K562 (cell line): Measurements from ENCODE around the gene RAI1. TPM values are rescaled to one million over a fixed set of nuclear protein-coding genes. Genes with fewer than 3 reads are reported as not detected.

Experiments used
- ATAC-seq: fragments of 200-7000 bp; cut with Tn5 transposase; 3 replicates; pipeline ENCODE4 v1.9.1; 2020; ENCODE audit warnings: moderate library complexity
- BruUV-seq: library from RNA; stranded (reverse); fragments of 400-500 nt; replicated peaks from 2 replicates; lab custom pipeline; 2021; lab: Mats Ljungman, UMichigan
- CTCF ChIA-PET: fragments of 300-600 bp; formaldehyde crosslinking; extraction: SDS; loops from one replicate; lab custom pipeline; 2021; ENCODE audit warnings: low intra/inter-chr PET ratio; lab: Yijun Ruan, JAX
- POLR2A ChIA-PET: fragments of 300-600, 350-650 bp; sonication (Branson Sonifier 250); formaldehyde crosslinking; extraction: SDS; loops from one replicate; lab custom pipeline; 2021; ENCODE audit warnings: antibody characterized with exemption, inconsistent platforms; lab: Yijun Ruan, JAX
- DNase-seq, 4 experiments: peaks; one replicate each; pipeline versions ENCODE4 v3.0.0 to v3.0.0-alpha.2; 2011 to 2018; ENCODE audit warnings: low spot score in 3 of 4, mixed read lengths in 3 of 4; ENCODE audit errors: extremely low read depth in 1 of 4
- FAIRE-seq: peaks from 2 replicates; lab custom pipeline; 2011; peaks lifted over from hg19 to GRCh38; lab: Jason Lieb, UNC
- H2AFZ ChIP-seq: 2 replicates; pipeline ENCODE4 v1.6.0; 2011; ENCODE audit warnings: low read depth, low read length, control low read depth, inconsistent platforms
- H3K27ac ChIP-seq: fragments of 200-600 bp; 3 replicates; pipeline ENCODE4 v1.8.0; 2011; ENCODE audit warnings: low read depth, mild to moderate bottlenecking, control low read depth, inconsistent platforms, low read length, moderate library complexity, mixed read lengths; ENCODE audit errors: extremely low read depth
- H3K27me3 ChIP-seq, 2 experiments: fragments of 300-600 bp in 1 of 2; 2 replicates in 1 of 2; 3 replicates in 1 of 2; pipeline versions ENCODE4 v1.6.0 to v1.8.0; 2011; ENCODE audit warnings: inconsistent platforms in 2 of 2, low read length in 2 of 2, mild to moderate bottlenecking in 1 of 2, mixed read lengths in 1 of 2, moderate library complexity in 1 of 2; ENCODE audit not compliant: control insufficient read depth in 2 of 2, insufficient read depth in 2 of 2
- H3K36me3 ChIP-seq: fragments of 300-600 bp; 3 replicates; pipeline ENCODE4 v1.8.0; 2011; ENCODE audit warnings: mild to moderate bottlenecking, low read length, inconsistent platforms; ENCODE audit not compliant: control insufficient read depth, insufficient read depth
- H3K4me1 ChIP-seq, 2 experiments: fragments of 200-600 bp in 1 of 2; replicated peaks in 1 of 2; 2 replicates in 1 of 2; 3 replicates in 1 of 2; pipeline versions ENCODE4 v1.5.1 to v1.8.0; 2011; ENCODE audit warnings: inconsistent platforms in 2 of 2, low read length in 2 of 2, mild to moderate bottlenecking in 1 of 2, mixed read lengths in 1 of 2, moderate library complexity in 1 of 2; ENCODE audit not compliant: control insufficient read depth in 2 of 2, insufficient read depth in 2 of 2
- H3K4me2 ChIP-seq: 2 replicates; pipeline ENCODE4 v1.6.1; 2011; ENCODE audit warnings: low read length, control low read depth, inconsistent platforms, mixed read lengths; ENCODE audit not compliant: insufficient read depth
- H3K4me3 ChIP-seq: fragments of 200-600 bp; sonication (generic), shearing (Covaris generic); 2 replicates; pipeline ENCODE4 v1.5.1; 2016; ENCODE audit warnings: control low read depth, inconsistent platforms
- H3K79me2 ChIP-seq: fragments of 200-600 bp; 3 replicates; pipeline ENCODE4 v1.8.0; 2011; ENCODE audit warnings: low read length, inconsistent platforms; ENCODE audit not compliant: control insufficient read depth, insufficient read depth
- H3K9ac ChIP-seq, 2 experiments: 2 replicates each; pipeline versions ENCODE4 v1.6.0 to v1.6.1; 2011; ENCODE audit warnings: low read depth in 2 of 2, low read length in 2 of 2, control low read depth in 1 of 2, inconsistent platforms in 1 of 2, mild to moderate bottlenecking in 1 of 2, mixed read lengths in 1 of 2; ENCODE audit not compliant: insufficient read depth in 1 of 2
- H3K9me1 ChIP-seq: one replicate; pipeline ENCODE4 v1.6.0; 2011; ENCODE audit warnings: inconsistent platforms, mild to moderate bottlenecking, low read length, moderate library complexity; ENCODE audit not compliant: control insufficient read depth, insufficient read depth
- H3K9me3 ChIP-seq: replicated peaks from 2 replicates; pipeline ENCODE4 v1.5.1; 2011; ENCODE audit warnings: low read depth, low read length, inconsistent platforms; ENCODE audit not compliant: control insufficient read depth, insufficient read depth
- H4K20me1 ChIP-seq: replicated peaks from 2 replicates; pipeline ENCODE4 v1.6.1; 2011; ENCODE audit warnings: low read length, inconsistent platforms, mixed read lengths; ENCODE audit not compliant: control insufficient read depth, insufficient read depth
- ARNT ChIP-seq, 2 experiments: fragments of 450-650 bp; IDR thresholded peaks; 2 replicates each; pipeline ENCODE4 v1.6.1; 2016; ENCODE audit warnings: mild to moderate bottlenecking in 1 of 2
- PCBP2 ChIP-seq: fragments of 200-400 bp; formaldehyde crosslinking; IDR thresholded peaks from 2 replicates; pipeline ENCODE4 v1.6.1; 2018; ENCODE audit warnings: low read length, low read depth, mild to moderate bottlenecking, moderate library complexity; ENCODE audit not compliant: poor library complexity, severe bottlenecking
- YBX1 ChIP-seq: fragments of 450-650 bp; IDR thresholded peaks from 2 replicates; pipeline ENCODE4 v1.7.1; 2016; ENCODE audit warnings: mild to moderate bottlenecking
- ZNF124 ChIP-seq: sonication (generic); formaldehyde crosslinking; IDR thresholded peaks from 2 replicates; pipeline ENCODE4 v1.8.1; 2022; ENCODE audit warnings: missing genetic modification reagents
- WGBS: fragments of 100-300 bp; shearing (Covaris generic); methylation state at CpG from one replicate; pipeline ENCODE4 v1.1.6; 2016; ENCODE audit warnings: low coverage, mixed read lengths; ENCODE audit not compliant: insufficient coverage; ENCODE audit errors: missing lambda C conversion rate; 5-methylcytosine and 5-hydroxymethylcytosine counted together
- in situ Hi-C: fragments of 300-500 bp; cut with MboI; formaldehyde crosslinking; loops from 4 replicates; pipeline ENCODE4 v1.15.0; 2018; ENCODE audit warnings: inconsistent platforms, mixed read lengths
- intact Hi-C: fragments of 100-400 bp; cut with micrococcal nuclease; formaldehyde crosslinking; loops from 2 replicates; pipeline ENCODE4 v1.14.2; 2022
- polyA plus RNA-seq, 8 experiments: library from polyadenylated mRNA; depleted of rRNA in 4 of 8; stranded (reverse) in 5 of 8; unstranded in 3 of 8; fragments of >200 nt; fragmentation: Nextera tagmentation in 2 of 8; fragmentation: Illumina TruSeq in 1 of 8; extraction: Ambion mirVana in 2 of 8; extraction: Trizol in 1 of 8; gene quantifications; 2 replicates each; pipeline versions ENCODE4 v1.2.1 to v1.2.3, GENCODE V29; 2011 to 2014; ENCODE audit warnings: inconsistent platforms in 1 of 8, missing spikeins in 1 of 8
- total RNA-seq, 7 experiments: library from RNA; depleted of rRNA in 6 of 7; stranded (reverse); fragments of >200 nt in 6 of 7; fragmentation: Illumina TruSeq in 2 of 7; extraction: Trizol in 2 of 7; gene quantifications; 2 replicates each; pipeline versions ENCODE4 v1.2.1 to v1.2.3, GENCODE V29; 2011 to 2021; ENCODE audit warnings: low replicate concordance in 1 of 7

The RAI1 gene
- total and polyA plus RNA-seq, 9 of the 15 experiments (the other 6 are each of a cell fraction or from before 2014, with no cell fraction given): 0.68 to 19.9 (median 5.5) TPM

DNA sequence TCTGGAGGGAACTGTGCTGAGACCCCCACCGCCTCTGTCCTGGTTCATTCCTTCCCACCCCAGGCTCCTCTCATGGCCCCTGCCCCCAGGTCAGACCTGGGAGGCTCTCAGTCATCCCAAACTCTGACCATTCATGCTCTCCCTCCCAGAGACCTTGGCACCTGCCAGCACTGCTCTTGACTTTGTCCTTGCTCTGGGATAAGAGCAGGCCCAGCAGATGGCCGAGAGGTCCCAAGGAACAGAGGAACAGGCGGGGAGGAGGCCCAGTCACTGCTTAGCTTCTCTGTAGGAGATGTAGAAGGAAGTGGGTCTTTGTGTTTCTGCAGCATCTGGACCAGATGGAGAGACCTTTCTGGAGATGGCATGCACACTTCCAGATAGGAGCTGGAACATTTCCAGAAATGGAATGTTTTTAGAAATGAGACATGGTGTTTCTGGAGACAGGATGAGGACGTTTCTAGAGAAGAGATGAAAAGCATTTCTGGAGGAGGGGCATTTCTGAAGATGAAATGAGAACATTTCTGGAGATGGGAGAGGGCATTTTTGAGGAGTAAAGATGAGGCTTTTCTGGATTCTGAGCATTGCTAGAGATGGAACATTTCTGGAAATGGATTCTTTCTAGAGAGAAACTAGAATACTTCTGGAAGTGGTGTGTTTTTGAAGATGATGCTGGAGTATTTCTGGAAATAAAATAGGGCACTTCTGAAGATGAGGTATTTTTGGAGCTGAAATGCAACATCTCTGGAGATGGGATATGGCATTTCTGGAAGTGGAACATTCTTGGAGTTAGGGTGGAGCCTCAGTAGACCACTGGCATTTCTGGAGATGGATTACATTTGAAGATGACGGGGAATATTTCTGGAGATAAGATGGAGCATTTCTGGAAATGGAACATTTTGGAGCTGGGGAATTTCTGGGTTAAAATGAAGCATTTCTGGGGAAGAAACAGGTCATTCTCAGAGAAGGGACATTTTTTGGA is 55.2 kb downstream of the RAI1 start:
- DNase-seq (no peak), FAIRE-seq (no peak), ATAC-seq (no peak)
- Histone ChIP-seq H3K4me2 (no peak overlapping the region), H3K9ac (no peak overlapping the region), H3K9me3 (no peaks in the 10 kb centered on the region), H3K4me1 (peaks cover 13 to 21% of the 10 kb centered on the region in 2 experiments; a peak in 4 of 5 replicates), H3K79me2 (peaks cover 17% of the 10 kb centered on the region; the same call in 2 of the 3 replicates), H3K27ac (no peak overlapping the region), H3K4me3 (no peak overlapping the region), H3K9me1 (no peaks in the 10 kb centered on the region), H3K36me3 (no peaks in the 10 kb centered on the region), H4K20me1 (no peaks in the 10 kb centered on the region; the same call in 1 of the 2 replicates), H3K27me3 (no peaks in the 10 kb centered on the region), H2AFZ (no peak overlapping the region)
- POLR2A ChIA-PET: interaction anchor here (0.6 kb wide), 1 partner anchor 1973 kb away, joined by 5 read pairs; no protein-coding TSS in a partner anchor
- 62% methylated on average over 5 of the region's 5 CpGs for WGBS
- CTCF ChIA-PET: no interaction called here
- in situ Hi-C loops: no loop called here
- intact Hi-C loops: no loop called here
- BruUV-seq: no TSS peak
- peak in 1 of 2 experiments; percentile 100; a peak in 2 of 4 replicates for TF ChIP-seq ARNT (IDR thresholded peaks at IDR 0.05)
- TF ChIP-seq PCBP2: no peak
- TF ChIP-seq ZNF124 (CRISPR knock-in tag): no peak
- 0 out of 2 replicates have a peak, but pooled peaks have one; percentile 31 for TF ChIP-seq YBX1
